GM23338 (cell line): ENCODE data around the gene ARMH4.

Source experiments
- CREB1 ChIP-seq: fragments of 250-450 bp; sonication (Bioruptor Pico); IDR thresholded peaks from 2 replicates; pipeline ENCODE4 v1.5.0; 2020; ENCODE audit warnings: low read depth, mild to moderate bottlenecking, moderate library complexity
- EZH2 ChIP-seq: fragments of 200-600 bp; sonication (generic); IDR thresholded peaks from one replicate; pipeline ENCODE4 v1.8.0; 2017; ENCODE audit warnings: antibody characterized with exemption, mild to moderate bottlenecking, low read depth; ENCODE audit not compliant: unreplicated experiment
- EZH2phosphoT487 ChIP-seq: fragments of 200-600 bp; sonication (generic); IDR thresholded peaks from one replicate; pipeline ENCODE4 v1.8.1; 2018; ENCODE audit warnings: antibody characterized with exemption; ENCODE audit not compliant: unreplicated experiment
- JUNB ChIP-seq: IDR thresholded peaks from one replicate; pipeline ENCODE4 v1.6.1; 2016; ENCODE audit warnings: antibody characterized with exemption; ENCODE audit not compliant: unreplicated experiment
- POLR2AphosphoS5 ChIP-seq: IDR thresholded peaks from 2 replicates; pipeline ENCODE4 v1.6.1; 2016; ENCODE audit warnings: antibody characterized with exemption, low read depth
- REST ChIP-seq: IDR thresholded peaks from one replicate; pipeline ENCODE4 v1.6.1; 2018; ENCODE audit warnings: antibody characterized with exemption; ENCODE audit not compliant: unreplicated experiment
- STAT1 ChIP-seq: IDR thresholded peaks from one replicate; pipeline ENCODE4 v1.6.1; 2016; ENCODE audit warnings: antibody characterized with exemption; ENCODE audit not compliant: unreplicated experiment
- TF ChIP-seq, protein P1 (sequence below), 2 experiments: fragments of 200-600 bp in 1 of 2; sonication (generic) in 1 of 2; conservative IDR thresholded peaks; 2 replicates each; pipeline versions ENCODE4 v1.5.1 to v1.6.1; 2016 to 2017; ENCODE audit warnings: antibody characterized with exemption in 2 of 2, low read depth in 2 of 2, mild to moderate bottlenecking in 2 of 2, moderate library complexity in 1 of 2
- TF ChIP-seq, protein P2 (sequence below): IDR thresholded peaks from 2 replicates; pipeline ENCODE4 v1.6.1; 2016; ENCODE audit warnings: antibody characterized with exemption
- TF ChIP-seq, protein P3 (sequence below): fragments of 250-450 bp; sonication (Bioruptor Pico); IDR thresholded peaks from 2 replicates; pipeline ENCODE4 v1.5.0; 2020; ENCODE audit warnings: mild to moderate bottlenecking, moderate library complexity

DNA sequence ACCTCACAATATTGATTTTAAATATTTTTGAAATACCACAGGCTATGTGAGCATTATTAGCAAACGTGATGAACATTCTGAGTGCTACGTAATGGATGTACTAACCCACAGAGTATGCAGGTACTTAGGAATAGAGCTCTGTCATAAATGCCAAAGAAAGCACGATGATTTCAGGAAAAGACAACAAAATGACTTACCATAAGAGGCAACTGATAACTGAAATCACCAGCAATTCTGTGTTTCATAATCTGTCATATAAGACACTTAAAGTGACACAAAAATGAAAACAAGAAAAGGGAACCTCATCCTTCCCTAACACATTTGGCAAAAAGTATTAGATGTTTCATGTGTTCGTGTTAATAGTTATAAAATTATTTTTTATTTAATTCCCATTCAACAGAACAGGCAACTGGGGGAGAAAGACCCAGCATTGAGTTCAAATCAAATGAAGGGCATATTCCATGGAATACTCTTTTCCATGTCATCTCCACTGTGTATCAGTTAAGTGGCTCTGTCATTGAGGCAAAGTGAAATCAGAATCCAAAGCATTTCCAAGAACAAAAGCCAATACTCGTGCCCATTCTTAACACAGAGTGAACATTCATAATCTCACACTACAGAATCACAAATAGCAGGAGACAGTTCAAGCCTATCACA lies 30.4 kb downstream of the ARMH4 start:
- TF ChIP-seq POLR2AphosphoS5: no peak
- no peak for TF ChIP-seq EZH2phosphoT487
- TF ChIP-seq, protein P1, sequence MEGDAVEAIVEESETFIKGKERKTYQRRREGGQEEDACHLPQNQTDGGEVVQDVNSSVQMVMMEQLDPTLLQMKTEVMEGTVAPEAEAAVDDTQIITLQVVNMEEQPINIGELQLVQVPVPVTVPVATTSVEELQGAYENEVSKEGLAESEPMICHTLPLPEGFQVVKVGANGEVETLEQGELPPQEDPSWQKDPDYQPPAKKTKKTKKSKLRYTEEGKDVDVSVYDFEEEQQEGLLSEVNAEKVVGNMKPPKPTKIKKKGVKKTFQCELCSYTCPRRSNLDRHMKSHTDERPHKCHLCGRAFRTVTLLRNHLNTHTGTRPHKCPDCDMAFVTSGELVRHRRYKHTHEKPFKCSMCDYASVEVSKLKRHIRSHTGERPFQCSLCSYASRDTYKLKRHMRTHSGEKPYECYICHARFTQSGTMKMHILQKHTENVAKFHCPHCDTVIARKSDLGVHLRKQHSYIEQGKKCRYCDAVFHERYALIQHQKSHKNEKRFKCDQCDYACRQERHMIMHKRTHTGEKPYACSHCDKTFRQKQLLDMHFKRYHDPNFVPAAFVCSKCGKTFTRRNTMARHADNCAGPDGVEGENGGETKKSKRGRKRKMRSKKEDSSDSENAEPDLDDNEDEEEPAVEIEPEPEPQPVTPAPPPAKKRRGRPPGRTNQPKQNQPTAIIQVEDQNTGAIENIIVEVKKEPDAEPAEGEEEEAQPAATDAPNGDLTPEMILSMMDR (conservative IDR thresholded peaks at IDR 0.05; ENCODE audit: low read depth in 2 of 2): no peak
- TF ChIP-seq EZH2: no peak
- TF ChIP-seq CREB1 (CRISPR knock-in tag): no peak
- no peak for TF ChIP-seq REST
- TF ChIP-seq, protein P2, sequence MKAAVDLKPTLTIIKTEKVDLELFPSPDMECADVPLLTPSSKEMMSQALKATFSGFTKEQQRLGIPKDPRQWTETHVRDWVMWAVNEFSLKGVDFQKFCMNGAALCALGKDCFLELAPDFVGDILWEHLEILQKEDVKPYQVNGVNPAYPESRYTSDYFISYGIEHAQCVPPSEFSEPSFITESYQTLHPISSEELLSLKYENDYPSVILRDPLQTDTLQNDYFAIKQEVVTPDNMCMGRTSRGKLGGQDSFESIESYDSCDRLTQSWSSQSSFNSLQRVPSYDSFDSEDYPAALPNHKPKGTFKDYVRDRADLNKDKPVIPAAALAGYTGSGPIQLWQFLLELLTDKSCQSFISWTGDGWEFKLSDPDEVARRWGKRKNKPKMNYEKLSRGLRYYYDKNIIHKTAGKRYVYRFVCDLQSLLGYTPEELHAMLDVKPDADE: no peak
- TF ChIP-seq JUNB: no peak
- TF ChIP-seq STAT1: no peak
- TF ChIP-seq, protein P3, sequence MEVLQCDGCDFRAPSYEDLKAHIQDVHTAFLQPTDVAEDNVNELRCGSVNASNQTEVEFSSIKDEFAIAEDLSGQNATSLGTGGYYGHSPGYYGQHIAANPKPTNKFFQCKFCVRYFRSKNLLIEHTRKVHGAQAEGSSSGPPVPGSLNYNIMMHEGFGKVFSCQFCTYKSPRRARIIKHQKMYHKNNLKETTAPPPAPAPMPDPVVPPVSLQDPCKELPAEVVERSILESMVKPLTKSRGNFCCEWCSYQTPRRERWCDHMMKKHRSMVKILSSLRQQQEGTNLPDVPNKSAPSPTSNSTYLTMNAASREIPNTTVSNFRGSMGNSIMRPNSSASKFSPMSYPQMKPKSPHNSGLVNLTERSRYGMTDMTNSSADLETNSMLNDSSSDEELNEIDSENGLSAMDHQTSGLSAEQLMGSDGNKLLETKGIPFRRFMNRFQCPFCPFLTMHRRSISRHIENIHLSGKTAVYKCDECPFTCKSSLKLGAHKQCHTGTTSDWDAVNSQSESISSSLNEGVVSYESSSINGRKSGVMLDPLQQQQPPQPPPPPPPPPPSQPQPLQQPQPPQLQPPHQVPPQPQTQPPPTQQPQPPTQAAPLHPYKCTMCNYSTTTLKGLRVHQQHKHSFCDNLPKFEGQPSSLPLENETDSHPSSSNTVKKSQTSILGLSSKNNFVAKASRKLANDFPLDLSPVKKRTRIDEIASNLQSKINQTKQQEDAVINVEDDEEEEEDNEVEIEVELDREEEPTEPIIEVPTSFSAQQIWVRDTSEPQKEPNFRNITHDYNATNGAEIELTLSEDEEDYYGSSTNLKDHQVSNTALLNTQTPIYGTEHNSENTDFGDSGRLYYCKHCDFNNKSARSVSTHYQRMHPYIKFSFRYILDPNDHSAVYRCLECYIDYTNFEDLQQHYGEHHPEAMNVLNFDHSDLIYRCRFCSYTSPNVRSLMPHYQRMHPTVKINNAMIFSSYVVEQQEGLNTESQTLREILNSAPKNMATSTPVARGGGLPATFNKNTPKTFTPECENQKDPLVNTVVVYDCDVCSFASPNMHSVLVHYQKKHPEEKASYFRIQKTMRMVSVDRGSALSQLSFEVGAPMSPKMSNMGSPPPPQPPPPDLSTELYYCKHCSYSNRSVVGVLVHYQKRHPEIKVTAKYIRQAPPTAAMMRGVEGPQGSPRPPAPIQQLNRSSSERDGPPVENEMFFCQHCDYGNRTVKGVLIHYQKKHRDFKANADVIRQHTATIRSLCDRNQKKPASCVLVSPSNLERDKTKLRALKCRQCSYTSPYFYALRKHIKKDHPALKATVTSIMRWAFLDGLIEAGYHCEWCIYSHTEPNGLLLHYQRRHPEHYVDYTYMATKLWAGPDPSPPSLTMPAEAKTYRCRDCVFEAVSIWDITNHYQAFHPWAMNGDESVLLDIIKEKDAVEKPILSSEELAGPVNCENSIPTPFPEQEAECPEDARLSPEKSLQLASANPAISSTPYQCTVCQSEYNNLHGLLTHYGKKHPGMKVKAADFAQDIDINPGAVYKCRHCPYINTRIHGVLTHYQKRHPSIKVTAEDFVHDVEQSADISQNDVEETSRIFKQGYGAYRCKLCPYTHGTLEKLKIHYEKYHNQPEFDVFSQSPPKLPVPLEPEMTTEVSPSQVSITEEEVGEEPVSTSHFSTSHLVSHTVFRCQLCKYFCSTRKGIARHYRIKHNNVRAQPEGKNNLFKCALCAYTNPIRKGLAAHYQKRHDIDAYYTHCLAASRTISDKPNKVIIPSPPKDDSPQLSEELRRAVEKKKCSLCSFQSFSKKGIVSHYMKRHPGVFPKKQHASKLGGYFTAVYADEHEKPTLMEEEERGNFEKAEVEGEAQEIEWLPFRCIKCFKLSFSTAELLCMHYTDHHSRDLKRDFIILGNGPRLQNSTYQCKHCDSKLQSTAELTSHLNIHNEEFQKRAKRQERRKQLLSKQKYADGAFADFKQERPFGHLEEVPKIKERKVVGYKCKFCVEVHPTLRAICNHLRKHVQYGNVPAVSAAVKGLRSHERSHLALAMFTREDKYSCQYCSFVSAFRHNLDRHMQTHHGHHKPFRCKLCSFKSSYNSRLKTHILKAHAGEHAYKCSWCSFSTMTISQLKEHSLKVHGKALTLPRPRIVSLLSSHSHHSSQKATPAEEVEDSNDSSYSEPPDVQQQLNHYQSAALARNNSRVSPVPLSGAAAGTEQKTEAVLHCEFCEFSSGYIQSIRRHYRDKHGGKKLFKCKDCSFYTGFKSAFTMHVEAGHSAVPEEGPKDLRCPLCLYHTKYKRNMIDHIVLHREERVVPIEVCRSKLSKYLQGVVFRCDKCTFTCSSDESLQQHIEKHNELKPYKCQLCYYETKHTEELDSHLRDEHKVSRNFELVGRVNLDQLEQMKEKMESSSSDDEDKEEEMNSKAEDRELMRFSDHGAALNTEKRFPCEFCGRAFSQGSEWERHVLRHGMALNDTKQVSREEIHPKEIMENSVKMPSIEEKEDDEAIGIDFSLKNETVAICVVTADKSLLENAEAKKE (CRISPR knock-in tag): no peak
